Measurements from ENCODE around the gene RTN4R. TPM values are rescaled to one million over a fixed set of nuclear protein-coding genes. Genes with fewer than 3 reads are reported as not detected.

The RTN4R gene
- total and polyA plus RNA-seq, 9 of the 15 experiments (the other 6 are each of a cell fraction or from before 2014, with no cell fraction given), result 0.04 to 2.8 (median 1.4) TPM; not detected in 3

DNA sequence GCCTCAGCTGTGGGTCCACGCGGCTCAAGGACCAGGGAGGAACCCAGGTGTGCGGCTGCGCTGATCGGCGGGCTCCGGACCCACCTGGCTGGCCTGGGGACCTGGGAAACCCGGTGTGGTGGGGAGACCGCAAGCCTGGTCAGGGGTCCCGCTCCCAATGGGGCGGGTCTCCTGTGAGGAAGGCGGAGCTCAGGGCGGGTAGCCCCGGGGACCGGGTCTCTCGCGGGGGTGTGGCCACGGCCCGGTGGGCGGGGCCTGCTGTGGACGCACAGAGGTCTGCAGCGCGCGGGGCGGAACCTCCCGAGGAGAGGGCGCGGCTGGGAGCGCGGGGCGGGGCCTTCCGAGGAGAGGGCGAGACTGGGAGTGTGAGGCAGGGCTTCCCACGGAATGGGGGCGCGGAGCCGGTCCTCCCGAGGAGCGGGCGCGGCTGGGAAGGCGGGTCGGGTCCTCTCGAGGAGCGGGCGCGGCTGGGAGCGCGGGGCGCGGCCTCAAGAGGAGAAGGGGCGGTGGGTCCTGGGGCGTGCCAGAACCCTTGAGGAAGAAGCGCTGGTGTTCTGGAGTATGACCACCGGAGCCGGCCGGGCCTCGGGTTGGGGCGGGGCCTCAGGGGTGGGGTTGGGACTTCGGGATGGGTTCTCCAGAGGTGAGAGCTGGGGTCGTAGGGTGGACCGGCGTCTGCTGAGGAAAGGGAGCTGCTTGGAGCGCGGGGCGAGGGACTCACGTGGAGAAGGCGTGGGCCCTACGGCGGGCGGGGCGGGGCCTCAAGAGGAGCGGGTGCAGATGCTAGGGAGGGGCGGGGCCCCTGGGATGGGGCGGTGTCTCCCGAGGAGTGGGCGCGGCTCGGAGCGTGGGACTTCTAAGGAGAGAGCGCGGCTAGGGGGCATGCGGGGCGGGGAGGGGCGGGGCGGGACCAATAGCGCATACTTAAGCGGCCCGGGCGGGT is 31.0 kb upstream of the RTN4R start (continued):
- TF ChIP-seq KAT7 (CRISPR knock-in tag; IDR thresholded peaks at IDR 0.05; ENCODE audit: borderline replicate concordance) (no peak), DNMT1 (IDR thresholded peaks at IDR 0.05) (no peak), USF2 (CRISPR knock-in tag; IDR thresholded peaks at IDR 0.05) (peak; percentile 29; the same call in 1 of the 2 replicates), ZNF431 (CRISPR knock-in tag; IDR thresholded peaks at IDR 0.05) (no peak; the same call in 1 of the 2 replicates), TFAM (CRISPR knock-in tag; conservative IDR thresholded peaks at IDR 0.05) (no peak), COPS2 (conservative IDR thresholded peaks at IDR 0.05) (no peak), MTA3 (IDR thresholded peaks at IDR 0.05; ENCODE audit: borderline replicate concordance) (peak; percentile 79; the same call in 1 of the 2 replicates), WHSC1 (IDR thresholded peaks at IDR 0.05; ENCODE audit: low read length) (no peak), ZBTB7A (IDR thresholded peaks at IDR 0.05; ENCODE audit: borderline replicate concordance, control insufficient read depth, low read depth, low read length) (peak; percentile 69), ZC3H8 (IDR thresholded peaks at IDR 0.05) (no peak), RB1 (IDR thresholded peaks at IDR 0.05; ENCODE audit: low read depth) (peak; percentile 96), ZNF239 (CRISPR knock-in tag; IDR thresholded peaks at IDR 0.05) (no peak), NFE2 (IDR thresholded peaks at IDR 0.05; ENCODE audit: low read depth) (no peak), EHMT2 (IDR thresholded peaks at IDR 0.05) (no peak), NCOA4 (IDR thresholded peaks at IDR 0.05; ENCODE audit: partially characterized antibody) (no peak), BCL6 (CRISPR knock-in tag; IDR thresholded peaks at IDR 0.05) (no peak), ZNF384 (IDR thresholded peaks at IDR 0.05; ENCODE audit: low read depth, low read length) (no peak), POLR2B (IDR thresholded peaks at IDR 0.05; ENCODE audit: low read depth, partially characterized antibody) (no peak), ZNF449 (CRISPR knock-in tag; IDR thresholded peaks at IDR 0.05) (no peak), NR2F6 (CRISPR knock-in tag; IDR thresholded peaks at IDR 0.05) (no peak), ZNF175 (CRISPR knock-in tag; IDR thresholded peaks at IDR 0.05; ENCODE audit: low read depth) (no peak), NCOA6 (IDR thresholded peaks at IDR 0.05) (no peak), ZNF174 (CRISPR knock-in tag; IDR thresholded peaks at IDR 0.05) (no peak), U2AF1 (optimal IDR thresholded peaks at IDR 0.05; ENCODE audit: low read depth, low read length) (no peak)
- TF ChIP-seq, protein P1, sequence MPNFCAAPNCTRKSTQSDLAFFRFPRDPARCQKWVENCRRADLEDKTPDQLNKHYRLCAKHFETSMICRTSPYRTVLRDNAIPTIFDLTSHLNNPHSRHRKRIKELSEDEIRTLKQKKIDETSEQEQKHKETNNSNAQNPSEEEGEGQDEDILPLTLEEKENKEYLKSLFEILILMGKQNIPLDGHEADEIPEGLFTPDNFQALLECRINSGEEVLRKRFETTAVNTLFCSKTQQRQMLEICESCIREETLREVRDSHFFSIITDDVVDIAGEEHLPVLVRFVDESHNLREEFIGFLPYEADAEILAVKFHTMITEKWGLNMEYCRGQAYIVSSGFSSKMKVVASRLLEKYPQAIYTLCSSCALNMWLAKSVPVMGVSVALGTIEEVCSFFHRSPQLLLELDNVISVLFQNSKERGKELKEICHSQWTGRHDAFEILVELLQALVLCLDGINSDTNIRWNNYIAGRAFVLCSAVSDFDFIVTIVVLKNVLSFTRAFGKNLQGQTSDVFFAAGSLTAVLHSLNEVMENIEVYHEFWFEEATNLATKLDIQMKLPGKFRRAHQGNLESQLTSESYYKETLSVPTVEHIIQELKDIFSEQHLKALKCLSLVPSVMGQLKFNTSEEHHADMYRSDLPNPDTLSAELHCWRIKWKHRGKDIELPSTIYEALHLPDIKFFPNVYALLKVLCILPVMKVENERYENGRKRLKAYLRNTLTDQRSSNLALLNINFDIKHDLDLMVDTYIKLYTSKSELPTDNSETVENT (CRISPR knock-in tag; IDR thresholded peaks at IDR 0.05), result peak; percentile 90; the same call in 1 of the 2 replicates

Measured in K562 (cell line).